Measurements from ENCODE around the gene TDRD9.

TDRD9 gene

GRCh38 chr14:104034976-104035699 lies 106.9 kb downstream of the TDRD9 start:
- H3F3A ChIP-seq (ENCODE audit: insufficient read depth, low read length): no peaks in the 10 kb centered on the region
- H4K20me1 ChIP-seq (ENCODE audit: insufficient read depth, low read length): no peaks in the 10 kb centered on the region
- no peak overlapping the region for H3K9ac ChIP-seq (ENCODE audit: low read length)
- H3K9me3 ChIP-seq (replicated peaks; ENCODE audit: insufficient read depth, low read length): no peaks in the 10 kb centered on the region
- DNase-seq: no peak
- no peaks in the 10 kb centered on the region for H3K4me1 ChIP-seq (ENCODE audit: low read length)
- H3K4me3 ChIP-seq (ENCODE audit: low read length): no peak overlapping the region
- no peaks in the 10 kb centered on the region for H3K79me2 ChIP-seq (ENCODE audit: low read length)
- H2AFZ ChIP-seq (ENCODE audit: low read length): no peak overlapping the region
- no peaks in the 10 kb centered on the region for H3K9me2 ChIP-seq (replicated peaks; ENCODE audit: insufficient read depth, low read length)
- no peak overlapping the region for H3K27ac ChIP-seq (ENCODE audit: low read length)
- no peak for TF ChIP-seq CTCF (IDR thresholded peaks at IDR 0.05; ENCODE audit: low read length)
- peaks cover 4% of the 10 kb centered on the region for H3K27me3 ChIP-seq (replicated peaks; ENCODE audit: insufficient read depth, low read length)
- no peaks in the 10 kb centered on the region for H3K36me3 ChIP-seq (replicated peaks; ENCODE audit: insufficient read depth, low read length)
- no peak overlapping the region for H3K4me2 ChIP-seq (ENCODE audit: low read depth, low read length)

GRCh38 chr14:104036212-104036611 lies 108.0 kb downstream of the TDRD9 start:
- Histone ChIP-seq H3K9me3 (replicated peaks; ENCODE audit: insufficient read depth, low read length) (no peaks in the 10 kb centered on the region), H3K36me3 (replicated peaks; ENCODE audit: insufficient read depth, low read length) (no peaks in the 10 kb centered on the region), H2AFZ (ENCODE audit: low read length) (no peak overlapping the region)

GRCh38 chr14:104037074-104037473 lies 108.8 kb downstream of the TDRD9 start:
- Histone ChIP-seq H3K4me1 (ENCODE audit: low read length) (no peaks in the 10 kb centered on the region), H3K9ac (ENCODE audit: low read length) (no peak overlapping the region), H3F3A (ENCODE audit: insufficient read depth, low read length) (no peaks in the 10 kb centered on the region), H3K4me2 (ENCODE audit: low read depth, low read length) (no peak overlapping the region), H2AFZ (ENCODE audit: low read length) (no peak overlapping the region), H3K36me3 (replicated peaks; ENCODE audit: insufficient read depth, low read length) (no peaks in the 10 kb centered on the region), H3K4me3 (ENCODE audit: low read length) (no peak overlapping the region), H3K9me2 (replicated peaks; ENCODE audit: insufficient read depth, low read length) (no peaks in the 10 kb centered on the region), H4K20me1 (ENCODE audit: insufficient read depth, low read length) (no peaks in the 10 kb centered on the region), H3K9me3 (replicated peaks; ENCODE audit: insufficient read depth, low read length) (no peaks in the 10 kb centered on the region), H3K79me2 (ENCODE audit: low read length) (no peaks in the 10 kb centered on the region), H3K27ac (ENCODE audit: low read length) (no peak overlapping the region), H3K27me3 (replicated peaks; ENCODE audit: insufficient read depth, low read length) (peaks cover 7% of the 10 kb centered on the region)
- no peak for DNase-seq
- TF ChIP-seq CTCF (IDR thresholded peaks at IDR 0.05; ENCODE audit: low read length): no peak
- TF ChIP-seq EZH2phosphoT487 (IDR thresholded peaks at IDR 0.05; ENCODE audit: low read length): no peak
- TF ChIP-seq EZH2 (optimal IDR thresholded peaks at IDR 0.05; ENCODE audit: low read depth, low read length): no peak

More at GRCh38 chr14:104036212-104036611, 108.0 kb downstream of the TDRD9 start:
- H3K27me3 ChIP-seq (replicated peaks; ENCODE audit: insufficient read depth, low read length): peaks cover 4% of the 10 kb centered on the region
- no peak overlapping the region for H3K4me2 ChIP-seq (ENCODE audit: low read depth, low read length)
- H3K9me2 ChIP-seq (replicated peaks; ENCODE audit: insufficient read depth, low read length): no peaks in the 10 kb centered on the region
- H3K79me2 ChIP-seq (ENCODE audit: low read length): no peaks in the 10 kb centered on the region
- H3K4me1 ChIP-seq (ENCODE audit: low read length): no peaks in the 10 kb centered on the region
- no peak overlapping the region for H3K9ac ChIP-seq (ENCODE audit: low read length)
- DNase-seq: no peak
- H3F3A ChIP-seq (ENCODE audit: insufficient read depth, low read length): no peaks in the 10 kb centered on the region
- TF ChIP-seq EZH2 (optimal IDR thresholded peaks at IDR 0.05; ENCODE audit: low read depth, low read length): no peak
- no peak for TF ChIP-seq CTCF (IDR thresholded peaks at IDR 0.05; ENCODE audit: low read length)
- TF ChIP-seq EZH2phosphoT487 (IDR thresholded peaks at IDR 0.05; ENCODE audit: low read length): no peak
- H3K4me3 ChIP-seq (ENCODE audit: low read length): no peak overlapping the region
- H4K20me1 ChIP-seq (ENCODE audit: insufficient read depth, low read length): no peaks in the 10 kb centered on the region
- no peak overlapping the region for H3K27ac ChIP-seq (ENCODE audit: low read length)

All from MM.1S (cell line).